ENCODE results near the gene MCF2L. TPM values are rescaled to one million over a fixed set of nuclear protein-coding genes. Genes with fewer than 3 reads are reported as not detected.

The MCF2L gene
- total and polyA plus RNA-seq, 10 of the 15 experiments (the other 5 are each of a cell fraction or from before 2014, with no cell fraction given): 0.06 to 1.1 (median 0.21) TPM; not detected in 2

GRCh38 chr13:112957295-112957677 is 11.7 kb upstream of the MCF2L start:
- no peak for TF ChIP-seq GATAD2B (conservative IDR thresholded peaks at IDR 0.05; ENCODE audit: low read depth)
- POLR2A ChIA-PET: no interaction called here
- DNase-seq (ENCODE audit: low read depth, low spot score) (no peak), FAIRE-seq (no peak), ATAC-seq (no peak)
- H3K27ac ChIP-seq (ENCODE audit: control insufficient read depth, insufficient read depth): no peak overlapping the region
- in situ Hi-C loops (cut with MboI): no loop called here
- H3K4me2 ChIP-seq (ENCODE audit: control insufficient read depth, insufficient read depth): no peak overlapping the region
- CTCF ChIA-PET: interaction anchor here (1.6 kb wide), 1 partner anchor 14 kb away, joined by 5 read pairs; no protein-coding TSS in a partner anchor
- BruUV-seq (replicated peaks): no TSS peak
- H3K4me3 ChIP-seq: no peak overlapping the region
- no peaks in the 10 kb centered on the region for H3K9me3 ChIP-seq (replicated peaks; ENCODE audit: control insufficient read depth, insufficient read depth, low read length)
- RAD21 ChIA-PET (ENCODE audit: unreplicated experiment): no interaction called here
- H4K20me1 ChIP-seq (ENCODE audit: control insufficient read depth, insufficient read depth): no peaks in the 10 kb centered on the region
- H2AFZ ChIP-seq (ENCODE audit: control insufficient read depth, low read depth, low read length): no peak overlapping the region
- WGBS (ENCODE audit: insufficient coverage, insufficient replicate concordance, low lambda C conversion rate, missing lambda C conversion rate): 40% methylated on average over 12 of the region's 12 CpGs
- H3K4me1 ChIP-seq (ENCODE audit: control insufficient read depth, insufficient read depth, low read length): no peaks in the 10 kb centered on the region
- SMC1A ChIA-PET (ENCODE audit: uncharacterized antibody, unreplicated experiment): no interaction called here
- H3K27me3 ChIP-seq (replicated peaks in 1 of 2; ENCODE audit: control insufficient read depth in 2 of 2, insufficient read depth in 2 of 2, low read length in 1 of 2): peaks cover 0 to 1% of the 10 kb centered on the region in 2 experiments; a peak in 1 of 4 replicates
- H3K9ac ChIP-seq (ENCODE audit: control insufficient read depth, insufficient read depth, low read length): no peak overlapping the region
- intact Hi-C loops (cut with micrococcal nuclease; ENCODE audit: unreplicated experiment): no loop called here
- H3K79me2 ChIP-seq (ENCODE audit: control insufficient read depth, insufficient read depth, low read length): no peaks in the 10 kb centered on the region
- H3K36me3 ChIP-seq (ENCODE audit: control insufficient read depth in 2 of 2, insufficient read depth in 2 of 2, low read length in 1 of 2): no peaks in the 10 kb centered on the region

GRCh38 chr13:112958127-112958989 is 10.7 kb upstream of the MCF2L start:
- 37% methylated on average over 29 of the region's 29 CpGs for WGBS (ENCODE audit: insufficient coverage, insufficient replicate concordance, low lambda C conversion rate, missing lambda C conversion rate)
- no peaks in the 10 kb centered on the region for H3K79me2 ChIP-seq (ENCODE audit: control insufficient read depth, insufficient read depth, low read length)
- H3K36me3 ChIP-seq (ENCODE audit: control insufficient read depth in 2 of 2, insufficient read depth in 2 of 2, low read length in 1 of 2): no peaks in the 10 kb centered on the region
- CTCF ChIA-PET: interaction anchor here (1.6 kb wide), 1 partner anchor 16 kb away, joined by 5 read pairs; no protein-coding TSS in a partner anchor
- SMC1A ChIA-PET (ENCODE audit: uncharacterized antibody, unreplicated experiment): no interaction called here
- no peaks in the 10 kb centered on the region for H4K20me1 ChIP-seq (ENCODE audit: control insufficient read depth, insufficient read depth)
- H3K4me3 ChIP-seq: no peak overlapping the region
- no peak overlapping the region for H2AFZ ChIP-seq (ENCODE audit: control insufficient read depth, low read depth, low read length)
- in situ Hi-C loops (cut with MboI): no loop called here
- no TSS peak for BruUV-seq (replicated peaks)
- peaks cover 0 to 1% of the 10 kb centered on the region in 2 experiments; a peak in 1 of 4 replicates for H3K27me3 ChIP-seq (replicated peaks in 1 of 2; ENCODE audit: control insufficient read depth in 2 of 2, insufficient read depth in 2 of 2, low read length in 1 of 2)
- FAIRE-seq (no peak), DNase-seq (ENCODE audit: low read depth, low spot score) (no peak), ATAC-seq (no peak)
- intact Hi-C loops (cut with micrococcal nuclease; ENCODE audit: unreplicated experiment): no loop called here
- no peak for TF ChIP-seq IKZF2 (IDR thresholded peaks at IDR 0.05)
- TF ChIP-seq PAX5 (IDR thresholded peaks at IDR 0.05; ENCODE audit: borderline replicate concordance, low read depth, low read length): no peak
- no peak for TF ChIP-seq EED (IDR thresholded peaks at IDR 0.05; ENCODE audit: low read depth)
- no peak for TF ChIP-seq RUNX3 (IDR thresholded peaks at IDR 0.05; ENCODE audit: low read length)
- no peak for TF ChIP-seq CBX3 (IDR thresholded peaks at IDR 0.05; ENCODE audit: borderline replicate concordance, low read depth)
- no peak for TF ChIP-seq FOXM1 (IDR thresholded peaks at IDR 0.05; ENCODE audit: low read depth, low read length)
- no peak for TF ChIP-seq DPF2 (IDR thresholded peaks at IDR 0.05)
- TF ChIP-seq PAX8 (IDR thresholded peaks at IDR 0.05): no peak
- no peak for TF ChIP-seq NR2F1 (conservative IDR thresholded peaks at IDR 0.05)
- no peak for TF ChIP-seq BMI1 (IDR thresholded peaks at IDR 0.05; ENCODE audit: borderline replicate concordance)
- no peak for TF ChIP-seq TAF1 (IDR thresholded peaks at IDR 0.05; ENCODE audit: borderline replicate concordance, low read depth, low read length)
- TF ChIP-seq TCF12 (IDR thresholded peaks at IDR 0.05; ENCODE audit: low read depth, low read length): no peak
- no peak for TF ChIP-seq BCL11A (IDR thresholded peaks at IDR 0.05; ENCODE audit: low read depth, low read length)
- no peak for TF ChIP-seq MTA2 (IDR thresholded peaks at IDR 0.05; ENCODE audit: low read depth)
- TF ChIP-seq GATAD2B (conservative IDR thresholded peaks at IDR 0.05; ENCODE audit: low read depth): no peak
- TF ChIP-seq NFYB (IDR thresholded peaks at IDR 0.05; ENCODE audit: insufficient read depth, low read depth, low read length): no peak
- no peak overlapping the region for H3K4me2 ChIP-seq (ENCODE audit: control insufficient read depth, insufficient read depth)
- H3K4me1 ChIP-seq (ENCODE audit: control insufficient read depth, insufficient read depth, low read length): no peaks in the 10 kb centered on the region
- H3K27ac ChIP-seq (ENCODE audit: control insufficient read depth, insufficient read depth): no peak overlapping the region
- H3K9me3 ChIP-seq (replicated peaks; ENCODE audit: control insufficient read depth, insufficient read depth, low read length): no peaks in the 10 kb centered on the region
- POLR2A ChIA-PET: no interaction called here
- H3K9ac ChIP-seq (ENCODE audit: control insufficient read depth, insufficient read depth, low read length): no peak overlapping the region
- RAD21 ChIA-PET (ENCODE audit: unreplicated experiment): no interaction called here
